HepG2 (cell line): Measurements from ENCODE around the gene MRPL20. TPM values are rescaled to one million over a fixed set of nuclear protein-coding genes. Genes with fewer than 3 reads are reported as not detected.

Source experiments
- ATAC-seq: fragments of 200-7000 bp; cut with Tn5 transposase; 3 replicates; pipeline ENCODE4 v1.9.1; 2020; ENCODE audit warnings: mild to moderate bottlenecking, moderate library complexity
- BruUV-seq: library from RNA; stranded (reverse); fragments of 400-500 nt; replicated peaks from 2 replicates; lab custom pipeline; 2021; lab: Mats Ljungman, UMichigan
- CTCF ChIA-PET: fragments of 300-600 bp; formaldehyde crosslinking; extraction: SDS; loops from one replicate; lab custom pipeline; 2021; ENCODE audit warnings: low total read pairs, inconsistent platforms, low intra/inter-chr PET ratio; lab: Yijun Ruan, JAX
- POLR2A ChIA-PET: fragments of 350-600 bp; sonication (Branson Sonifier 250); formaldehyde crosslinking; loops from one replicate; lab custom pipeline; 2020; ENCODE audit warnings: antibody characterized with exemption, inconsistent platforms; lab: Yijun Ruan, JAX
- DNase-seq: peaks from one replicate; pipeline ENCODE4 v3.0.0-alpha.2; 2015; ENCODE audit warnings: low spot score
- FAIRE-seq: peaks from 3 replicates; lab custom pipeline; 2011; peaks lifted over from hg19 to GRCh38; lab: Jason Lieb, UNC
- H2AFZ ChIP-seq: one replicate; pipeline ENCODE4 v1.6.1; 2011; ENCODE audit warnings: low read length, inconsistent platforms
- H3K27ac ChIP-seq: fragments of 300-600 bp; 3 replicates; pipeline ENCODE4 v1.8.0; 2011; ENCODE audit warnings: mixed run types, mild to moderate bottlenecking, mixed read lengths, low read length, inconsistent platforms; ENCODE audit not compliant: insufficient read depth; ENCODE audit errors: extremely low read length
- H3K27me3 ChIP-seq, 2 experiments: fragments of 200-600 bp in 1 of 2; 2 replicates in 1 of 2; 3 replicates in 1 of 2; pipeline versions ENCODE4 v1.6.0 to v1.8.0; 2011; ENCODE audit warnings: low read length in 2 of 2, mild to moderate bottlenecking in 2 of 2, moderate library complexity in 2 of 2, inconsistent platforms in 1 of 2; ENCODE audit not compliant: insufficient read depth in 2 of 2, control insufficient read depth in 1 of 2
- H3K36me3 ChIP-seq, 2 experiments: fragments of 200-600 bp in 1 of 2; replicated peaks in 1 of 2; 2 replicates in 1 of 2; 3 replicates in 1 of 2; pipeline versions ENCODE4 v1.5.1 to v1.8.0; 2011; ENCODE audit warnings: low read length in 2 of 2, inconsistent platforms in 1 of 2; ENCODE audit not compliant: insufficient read depth in 2 of 2, control insufficient read depth in 1 of 2
- H3K4me1 ChIP-seq: 2 replicates; pipeline ENCODE4 v1.5.1; 2012; ENCODE audit warnings: low read length, inconsistent platforms; ENCODE audit not compliant: insufficient read depth
- H3K4me2 ChIP-seq: 2 replicates; pipeline ENCODE4 v1.6.0; 2011; ENCODE audit warnings: low read depth, low read length, inconsistent platforms
- H3K4me3 ChIP-seq, 3 experiments: fragments of 200-600 bp in 1 of 3; sonication (generic), shearing (Covaris generic) in 1 of 3; replicated peaks in 1 of 3; 2 replicates each; pipeline ENCODE4 v1.5.1; 2011 to 2016; ENCODE audit warnings: low read length in 3 of 3, inconsistent platforms in 2 of 3, low read depth in 2 of 3, mild to moderate bottlenecking in 2 of 3, control low read depth in 1 of 3, mixed read lengths in 1 of 3; ENCODE audit not compliant: insufficient read depth in 1 of 3
- H3K79me2 ChIP-seq: one replicate; pipeline ENCODE4 v1.6.1; 2011; ENCODE audit warnings: low read length, inconsistent platforms; ENCODE audit not compliant: insufficient read depth
- H3K9ac ChIP-seq: 2 replicates; pipeline ENCODE4 v1.6.0; 2011; ENCODE audit warnings: mild to moderate bottlenecking, low read depth, low read length, inconsistent platforms; ENCODE audit not compliant: insufficient read depth
- H3K9me3 ChIP-seq: 2 replicates; pipeline ENCODE4 v1.5.1; 2012; ENCODE audit warnings: mild to moderate bottlenecking, low read length
- H4K20me1 ChIP-seq: 2 replicates; pipeline ENCODE4 v1.6.0; 2011; ENCODE audit warnings: inconsistent platforms, mild to moderate bottlenecking, low read length, moderate library complexity; ENCODE audit not compliant: insufficient read depth
- AGO1 ChIP-seq: fragments of 200-400 bp; formaldehyde crosslinking; IDR thresholded peaks from 2 replicates; pipeline ENCODE4 v1.6.1; 2017; ENCODE audit warnings: mild to moderate bottlenecking, low read depth, low read length, moderate library complexity; ENCODE audit not compliant: poor library complexity, severe bottlenecking
- ARNT2 ChIP-seq: sonication (generic); formaldehyde crosslinking; IDR thresholded peaks from 2 replicates; pipeline ENCODE4 v1.8.0; 2022; ENCODE audit warnings: mild to moderate bottlenecking, low read depth, missing genetic modification reagents, moderate library complexity
- CCDC6 ChIP-seq: sonication (generic); formaldehyde crosslinking; IDR thresholded peaks from 2 replicates; pipeline ENCODE4 v1.8.1; 2022; ENCODE audit warnings: mild to moderate bottlenecking, missing genetic modification reagents, moderate library complexity
- ELF3 ChIP-seq: IDR thresholded peaks from 2 replicates; pipeline ENCODE4 v1.6.1; 2016; ENCODE audit warnings: missing genetic modification reagents, missing compliant biosample characterization
- FOXA3 ChIP-seq: IDR thresholded peaks from 2 replicates; pipeline ENCODE4 v1.6.1; 2016; ENCODE audit warnings: missing genetic modification reagents, missing compliant biosample characterization
- HNF4G ChIP-seq, 2 experiments: sonication (generic) in 1 of 2; formaldehyde crosslinking in 1 of 2; IDR thresholded peaks; 2 replicates each; pipeline versions ENCODE4 v1.4.0 to v1.6.1; 2011 to 2020; ENCODE audit warnings: borderline replicate concordance in 2 of 2, low read depth in 2 of 2, mild to moderate bottlenecking in 2 of 2, low read length in 1 of 2, missing genetic modification reagents in 1 of 2, moderate library complexity in 1 of 2
- HNRNPK ChIP-seq: fragments of 200-400 bp; formaldehyde crosslinking; IDR thresholded peaks from 2 replicates; pipeline ENCODE4 v1.6.1; 2018; ENCODE audit warnings: low read length, low read depth, moderate library complexity, mild to moderate bottlenecking; ENCODE audit not compliant: poor library complexity, severe bottlenecking
- IKZF4 ChIP-seq: sonication (generic); formaldehyde crosslinking; IDR thresholded peaks from 2 replicates; pipeline ENCODE4 v1.5.1; 2020; ENCODE audit warnings: borderline replicate concordance, mild to moderate bottlenecking, low read depth, missing genetic modification reagents; ENCODE audit errors: not compliant biosample characterization
- KAT8 ChIP-seq: IDR thresholded peaks from 2 replicates; pipeline ENCODE4 v1.6.1; 2016; ENCODE audit warnings: missing genetic modification reagents, missing compliant biosample characterization
- KMT2A ChIP-seq: sonication (generic); formaldehyde crosslinking; IDR thresholded peaks from 2 replicates; pipeline ENCODE4 v1.4.0; 2020; ENCODE audit warnings: missing genetic modification reagents
- MYPOP ChIP-seq: sonication (generic); formaldehyde crosslinking; IDR thresholded peaks from 2 replicates; pipeline ENCODE4 v1.8.1; 2023; ENCODE audit warnings: mild to moderate bottlenecking, moderate library complexity, missing genetic modification reagents
- NFE2L2 ChIP-seq: fragments of 150-350 bp; IDR thresholded peaks from 2 replicates; pipeline ENCODE4 v1.6.1; 2014; ENCODE audit warnings: low read length
- POLR2A ChIP-seq, 2 experiments: IDR thresholded peaks; 2 replicates each; pipeline ENCODE4 v1.6.1; 2011; ENCODE audit warnings: low read depth in 2 of 2, low read length in 2 of 2, mild to moderate bottlenecking in 1 of 2, moderate library complexity in 1 of 2; ENCODE audit not compliant: insufficient read depth in 1 of 2
- PPARG ChIP-seq: conservative IDR thresholded peaks from 2 replicates; pipeline ENCODE4 v1.6.1; 2016; ENCODE audit warnings: missing biosample characterization, missing genetic modification reagents
- RBFOX2 ChIP-seq: fragments of 200-400 bp; formaldehyde crosslinking; IDR thresholded peaks from 2 replicates; pipeline ENCODE4 v1.6.1; 2017; ENCODE audit warnings: low read depth, mild to moderate bottlenecking, low read length
- SRF ChIP-seq: IDR thresholded peaks from 2 replicates; pipeline ENCODE4 v1.6.1; 2011; ENCODE audit warnings: mild to moderate bottlenecking, low read depth, low read length, moderate library complexity
- ZBTB42 ChIP-seq: sonication (generic); formaldehyde crosslinking; IDR thresholded peaks from 2 replicates; pipeline ENCODE4 v1.5.0; 2020; ENCODE audit warnings: mild to moderate bottlenecking, missing genetic modification reagents
- ZBTB7A ChIP-seq: sonication (generic); formaldehyde crosslinking; IDR thresholded peaks from 2 replicates; pipeline ENCODE4 v1.8.0; 2022; ENCODE audit warnings: mild to moderate bottlenecking, missing genetic modification reagents
- ZFP1 ChIP-seq: IDR thresholded peaks from 2 replicates; pipeline ENCODE4 v1.6.1; 2016
- ZNF20 ChIP-seq: sonication (generic); formaldehyde crosslinking; IDR thresholded peaks from 2 replicates; pipeline ENCODE4 v1.4.0; 2020; ENCODE audit warnings: mild to moderate bottlenecking, moderate library complexity, missing genetic modification reagents
- ZNF337 ChIP-seq: sonication (generic); formaldehyde crosslinking; IDR thresholded peaks from 2 replicates; pipeline ENCODE4 v1.5.1; 2020; ENCODE audit warnings: missing genetic modification reagents, low read depth, mild to moderate bottlenecking, borderline replicate concordance
- ZSCAN20 ChIP-seq: sonication (generic); formaldehyde crosslinking; IDR thresholded peaks from 2 replicates; pipeline ENCODE4 v1.4.0; 2020; ENCODE audit warnings: missing genetic modification reagents, mild to moderate bottlenecking, borderline replicate concordance
- WGBS: methylation state at CpG from one replicate; pipeline ENCODE4 v1.1.6; 2017; ENCODE audit warnings: low lambda C conversion rate; 5-methylcytosine and 5-hydroxymethylcytosine counted together
- in situ Hi-C: cut with HindIII; loops from 2 replicates; pipeline ENCODE4 v1.10.0; 2017; ENCODE audit warnings: low pct_unique_long_range_greater_than_20kb; ENCODE audit not compliant: extremely low pct_ligation_motif_present
- intact Hi-C: fragments of 100-400 bp; cut with micrococcal nuclease; formaldehyde crosslinking; loops from one replicate; pipeline ENCODE4 v1.10.0; 2022; ENCODE audit not compliant: unreplicated experiment
- polyA plus RNA-seq, 8 experiments: library from polyadenylated mRNA; depleted of rRNA in 3 of 8; stranded (reverse) in 7 of 8; unstranded in 1 of 8; fragments of >200 nt; fragmentation: Illumina TruSeq in 4 of 8; extraction: Trizol in 4 of 8; gene quantifications; 2 replicates each; pipeline versions ENCODE4 v1.2.1 to v1.2.3, GENCODE V29; 2011 to 2016; ENCODE audit warnings: low read depth in 4 of 8, missing spikeins in 1 of 8, mixed read lengths in 1 of 8; ENCODE audit not compliant: insufficient read depth in 1 of 8
- total RNA-seq, 5 experiments: library from RNA; depleted of rRNA; stranded (reverse); fragments of >200 nt; fragmentation: Illumina TruSeq; extraction: Trizol; gene quantifications; 2 replicates each; pipeline ENCODE4 v1.2.3, GENCODE V29; 2016; ENCODE audit warnings: low read depth in 1 of 5

Gene MRPL20
- total and polyA plus RNA-seq, 2 of the 13 experiments (the other 11 are each of a cell fraction or from before 2014, with no cell fraction given), result 59.2 to 127 TPM

DNA sequence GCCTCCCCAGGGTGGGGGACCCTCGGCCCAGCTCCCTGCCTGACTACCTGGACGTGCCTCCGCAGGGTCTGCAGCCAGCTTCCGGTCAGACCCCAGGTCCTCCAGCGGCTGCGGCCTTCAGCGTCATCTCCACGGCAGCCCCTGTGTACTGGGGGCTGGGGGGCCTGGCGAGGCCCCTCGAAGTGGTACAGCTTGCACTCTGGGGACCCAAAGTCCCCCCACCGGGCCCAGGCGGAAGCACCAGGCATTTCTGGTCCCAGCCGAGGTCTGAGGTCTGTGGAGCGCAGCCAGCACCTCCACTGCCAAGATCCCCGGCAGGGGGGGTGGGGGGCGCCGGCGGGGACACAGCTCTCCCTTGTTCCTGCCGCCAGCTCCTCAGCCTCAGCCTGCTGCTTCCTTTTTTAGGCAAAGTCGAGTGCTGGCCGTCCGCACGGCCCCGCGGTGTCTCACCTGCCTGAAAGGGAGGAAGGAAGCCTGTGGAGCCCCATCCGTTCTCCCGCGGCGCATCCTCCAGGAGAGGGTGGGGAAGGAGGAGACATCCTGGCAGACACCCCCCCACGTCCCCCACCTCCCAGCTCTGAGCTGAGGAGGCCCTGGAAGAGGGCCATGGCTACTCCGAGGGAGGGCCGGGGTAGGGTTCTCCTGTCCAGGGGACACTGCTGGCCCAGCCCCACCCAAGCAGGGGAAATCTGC, 27.2 kb upstream of the MRPL20 start:
- no TSS peak for BruUV-seq
- H4K20me1 ChIP-seq, result no peaks in the 10 kb centered on the region
- 2% methylated on average over 7 of the region's 32 CpGs for WGBS
- H3K9me3 ChIP-seq, result no peaks in the 10 kb centered on the region
- no peaks in the 10 kb centered on the region; a peak in 1 of 5 replicates for H3K36me3 ChIP-seq
- peak; percentile 53 for DNase-seq
- no peak for ATAC-seq
- H3K4me2 ChIP-seq, result peak overlapping the region; percentile 89
- peak overlapping the region; percentile 72 to 88 (median 84) for H3K4me3 ChIP-seq
- peak overlapping the region; percentile 94 for H3K27ac ChIP-seq
- peaks cover 31% of the 10 kb centered on the region for H3K79me2 ChIP-seq
- H3K4me1 ChIP-seq, result peaks cover 62% of the 10 kb centered on the region
- H3K27me3 ChIP-seq, result no peaks in the 10 kb centered on the region
- in situ Hi-C loops (no loop called here), intact Hi-C loops (no loop called here)
- ChIA-PET CTCF (no interaction called here), POLR2A (interaction anchor here (0.7 to 11.0 kb wide), 13 partner anchors 8 to 335 kb away, joined by 3 to 355 read pairs (median 11); partner anchors contain the start of genes ANKRD65, AURKAIP1, CCNL2 and MRPL20)
- H2AFZ ChIP-seq, result no peak overlapping the region
- H3K9ac ChIP-seq, result peak overlapping the region; percentile 85
- no peak for FAIRE-seq
- 0 out of 4 replicates have a peak, but pooled peaks of 1 of the 2 experiments have one; percentile 26 for TF ChIP-seq POLR2A (IDR thresholded peaks at IDR 0.05; ENCODE audit: insufficient read depth in 1 of 2, low read depth in 2 of 2, low read length in 2 of 2)
- peak; percentile 62; the same call in 1 of the 2 replicates for TF ChIP-seq CCDC6 (CRISPR knock-in tag)
- 0 out of 2 replicates have a peak, but pooled peaks have one; percentile 19 for TF ChIP-seq ELF3 (CRISPR knock-in tag)
- TF ChIP-seq PPARG, result no peak
- TF ChIP-seq SRF, result peak; percentile 54; the same call in 1 of the 2 replicates
- no peak for TF ChIP-seq ZBTB42 (CRISPR knock-in tag)
- 0 out of 2 replicates have a peak, but pooled peaks have one; percentile 51 for TF ChIP-seq ZNF20 (CRISPR knock-in tag)
- TF ChIP-seq NFE2L2, result no peak
- peak; percentile 88 for TF ChIP-seq RBFOX2
- TF ChIP-seq ARNT2, result 0 out of 2 replicates have a peak, but pooled peaks have one; percentile 57
- TF ChIP-seq IKZF4, result peak; percentile 11
- 0 out of 2 replicates have a peak, but pooled peaks have one; percentile 5 for TF ChIP-seq KAT8 (CRISPR knock-in tag)
- TF ChIP-seq ZNF337 (CRISPR knock-in tag), result 0 out of 2 replicates have a peak, but pooled peaks have one; percentile 37
- peak; percentile 10 for TF ChIP-seq HNRNPK
- peak; percentile 18; the same call in 1 of the 2 replicates for TF ChIP-seq ZBTB7A (CRISPR knock-in tag)
- TF ChIP-seq ZSCAN20, result no peak
- TF ChIP-seq MYPOP (CRISPR knock-in tag), result peak; percentile 31; the same call in 1 of the 2 replicates
- TF ChIP-seq HNF4G (IDR thresholded peaks at IDR 0.05; ENCODE audit: borderline replicate concordance, low read depth, low read length), result no peak
- no peak for TF ChIP-seq HNF4G (CRISPR knock-in tag; IDR thresholded peaks at IDR 0.05; ENCODE audit: borderline replicate concordance, low read depth)
- no peak for TF ChIP-seq ZFP1 (CRISPR knock-in tag)
- 0 out of 2 replicates have a peak, but pooled peaks have one; percentile 6 for TF ChIP-seq FOXA3 (CRISPR knock-in tag)
- TF ChIP-seq KMT2A (CRISPR knock-in tag), result 0 out of 2 replicates have a peak, but pooled peaks have one; percentile 9
- peak; percentile 30 for TF ChIP-seq AGO1
